SK-N-SH (cell line): Measurements from ENCODE around the gene EML1.

Source experiments
- EP300 ChIP-seq, 2 experiments: IDR thresholded peaks; 2 replicates each; pipeline versions ENCODE4 v1.4.0 to v1.6.1; 2012; ENCODE audit warnings: borderline replicate concordance in 1 of 2, low read depth in 1 of 2, low read length in 1 of 2
- JUND ChIP-seq: IDR thresholded peaks from 2 replicates; pipeline ENCODE4 v1.4.0; 2012
- RXRA ChIP-seq: IDR thresholded peaks from 2 replicates; pipeline ENCODE4 v1.4.0; 2012; ENCODE audit warnings: low read depth, mild to moderate bottlenecking, borderline replicate concordance
- TF ChIP-seq, protein P1 (sequence below): fragments of 200-600 bp; sonication (generic); IDR thresholded peaks from 2 replicates; pipeline ENCODE4 v1.6.1; 2017; ENCODE audit warnings: antibody characterized with exemption, mild to moderate bottlenecking, moderate library complexity

- TF ChIP-seq, protein P1, sequence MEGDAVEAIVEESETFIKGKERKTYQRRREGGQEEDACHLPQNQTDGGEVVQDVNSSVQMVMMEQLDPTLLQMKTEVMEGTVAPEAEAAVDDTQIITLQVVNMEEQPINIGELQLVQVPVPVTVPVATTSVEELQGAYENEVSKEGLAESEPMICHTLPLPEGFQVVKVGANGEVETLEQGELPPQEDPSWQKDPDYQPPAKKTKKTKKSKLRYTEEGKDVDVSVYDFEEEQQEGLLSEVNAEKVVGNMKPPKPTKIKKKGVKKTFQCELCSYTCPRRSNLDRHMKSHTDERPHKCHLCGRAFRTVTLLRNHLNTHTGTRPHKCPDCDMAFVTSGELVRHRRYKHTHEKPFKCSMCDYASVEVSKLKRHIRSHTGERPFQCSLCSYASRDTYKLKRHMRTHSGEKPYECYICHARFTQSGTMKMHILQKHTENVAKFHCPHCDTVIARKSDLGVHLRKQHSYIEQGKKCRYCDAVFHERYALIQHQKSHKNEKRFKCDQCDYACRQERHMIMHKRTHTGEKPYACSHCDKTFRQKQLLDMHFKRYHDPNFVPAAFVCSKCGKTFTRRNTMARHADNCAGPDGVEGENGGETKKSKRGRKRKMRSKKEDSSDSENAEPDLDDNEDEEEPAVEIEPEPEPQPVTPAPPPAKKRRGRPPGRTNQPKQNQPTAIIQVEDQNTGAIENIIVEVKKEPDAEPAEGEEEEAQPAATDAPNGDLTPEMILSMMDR, result no peak
- TF ChIP-seq EP300 (IDR thresholded peaks at IDR 0.05; ENCODE audit: borderline replicate concordance in 1 of 2, low read depth in 1 of 2, low read length in 1 of 2), result no peak
- TF ChIP-seq JUND, result no peak
- TF ChIP-seq RXRA, result no peak
Observed at GRCh38 chr14:99986396-99986795, 193.2 kb downstream of the EML1 start.
